HG03060 (cell line): ENCODE measurements around the gene SPIN1.
A peak's percentile ranks its signal among the peaks of the same experiment; 100 is the strongest.
"Not testable (repeated sequence)": the region's sequence is repeated elsewhere in the genome, so short reads cannot be mapped to it uniquely, and the experiment has no call there.

Experiments used
- ATAC-seq: cut with Tn5 transposase; IDR thresholded peaks from one replicate; pipeline ENCODE4 v1.9.1; 2021; ENCODE audit warnings: low read depth, moderate number of reproducible peaks; ENCODE audit not compliant: unreplicated experiment

Gene SPIN1

DNA sequence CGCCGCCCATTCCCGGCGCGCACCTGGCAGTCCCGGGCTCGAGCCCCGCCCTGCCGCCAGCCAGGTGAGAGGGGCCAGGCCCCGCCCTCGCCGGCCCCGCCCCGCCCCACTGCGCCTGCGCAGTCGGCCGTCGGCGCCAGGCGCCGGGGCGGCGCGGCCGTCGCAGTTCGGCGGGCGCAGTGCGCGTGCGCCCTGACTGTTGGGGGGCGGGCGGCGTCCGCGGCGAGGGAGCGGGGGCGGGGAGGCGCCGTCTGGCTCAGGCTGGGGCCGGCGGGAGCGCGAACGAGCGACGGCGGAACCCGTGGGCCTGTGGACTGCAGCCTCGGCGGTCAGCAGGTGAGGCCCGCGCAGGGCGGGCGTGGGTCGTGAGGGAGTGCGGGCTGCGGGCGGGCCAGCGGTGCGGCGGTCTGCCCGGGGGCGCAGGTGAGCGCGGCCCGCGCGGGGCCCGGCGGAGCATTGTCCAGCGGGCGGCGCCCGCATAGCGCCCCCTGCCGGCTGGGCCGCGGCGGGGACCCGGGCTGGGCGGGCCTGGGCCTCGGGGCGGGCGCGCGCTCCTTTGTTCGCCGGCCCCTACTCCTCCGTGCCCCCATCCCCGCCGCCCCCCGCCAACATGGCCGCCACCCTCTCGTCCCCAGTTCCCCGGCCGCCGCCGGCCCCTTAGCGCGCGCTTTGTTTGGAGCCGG lies at the start of gene SPIN1:
SPIN1 (plus strand) TSS at position 242 of the 683 bp plus-strand sequence. CDS start 38,096 bp downstream, outside the sequence.
- peak; percentile 60 for ATAC-seq

DNA sequence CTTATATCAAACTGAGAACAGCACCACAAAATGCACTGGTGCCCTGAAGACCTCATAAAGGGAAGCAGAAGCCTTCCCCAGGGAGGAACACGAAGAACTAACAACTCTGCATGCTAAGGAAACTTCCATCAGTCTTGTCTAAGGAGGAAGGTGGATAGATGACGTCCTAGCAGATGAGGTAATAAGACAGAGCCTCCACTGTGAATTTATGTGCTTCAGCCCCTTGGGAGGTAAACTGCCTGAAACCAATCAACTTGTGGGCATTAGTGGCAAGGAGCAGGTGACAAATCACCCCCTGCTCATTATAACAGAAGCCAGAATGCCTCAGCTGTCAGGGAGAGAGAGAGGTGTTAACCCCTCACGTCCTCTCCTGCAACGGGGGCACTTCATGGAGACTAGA lies 48.9 kb upstream of the SPIN1 start:
- ATAC-seq: no peak

DNA sequence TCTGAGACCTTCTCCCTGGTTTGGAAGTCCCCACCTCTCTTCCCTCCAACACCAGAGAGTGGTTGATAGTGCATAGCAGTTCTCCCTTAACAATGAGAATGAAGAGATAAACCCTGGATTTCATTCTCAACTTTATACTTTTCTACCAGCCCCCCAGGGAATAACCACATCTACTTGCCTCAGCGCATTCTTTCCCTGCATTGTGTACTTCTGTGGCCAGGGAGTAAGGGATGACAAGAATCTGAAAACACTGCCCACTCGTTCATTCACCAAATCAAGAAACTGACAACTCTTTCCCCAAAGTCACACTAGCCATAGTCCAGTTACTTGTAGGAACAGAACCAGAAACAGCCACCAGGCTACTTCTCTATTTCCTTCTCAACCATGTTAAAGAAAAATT lies 46.0 kb upstream of the SPIN1 start:
- ATAC-seq: no peak

GRCh38 chr9:88344013-88344412 lies 44.2 kb upstream of the SPIN1 start:
- ATAC-seq: no peak

DNA sequence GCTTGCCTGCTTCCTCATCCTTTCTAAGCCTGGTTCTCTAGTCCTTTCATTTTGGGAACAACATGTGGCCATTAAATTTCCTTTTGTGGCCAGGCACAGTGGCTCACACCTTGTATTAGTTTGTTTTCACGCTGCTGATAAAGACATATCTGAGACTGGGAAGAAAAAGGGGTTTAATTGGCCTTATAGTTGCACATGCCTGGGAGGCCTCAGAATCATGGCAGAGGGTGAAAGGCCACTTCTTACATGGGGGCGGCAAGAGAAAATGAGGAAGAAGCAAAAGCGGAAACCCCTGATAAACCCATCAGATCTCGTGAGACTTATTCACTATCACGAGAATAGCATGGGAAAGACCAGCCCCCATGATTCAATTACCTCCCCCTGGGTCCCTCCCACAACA lies 37.9 kb upstream of the SPIN1 start:
- ATAC-seq: not testable (repeated sequence)

- ATAC-seq: no peak
These were observed 33.1 kb upstream of the SPIN1 start for GRCh38 chr9:88355166-88355565.

- ATAC-seq: not testable (repeated sequence)
These were observed 31.0 kb upstream of the SPIN1 start for GRCh38 chr9:88357250-88357649.

DNA sequence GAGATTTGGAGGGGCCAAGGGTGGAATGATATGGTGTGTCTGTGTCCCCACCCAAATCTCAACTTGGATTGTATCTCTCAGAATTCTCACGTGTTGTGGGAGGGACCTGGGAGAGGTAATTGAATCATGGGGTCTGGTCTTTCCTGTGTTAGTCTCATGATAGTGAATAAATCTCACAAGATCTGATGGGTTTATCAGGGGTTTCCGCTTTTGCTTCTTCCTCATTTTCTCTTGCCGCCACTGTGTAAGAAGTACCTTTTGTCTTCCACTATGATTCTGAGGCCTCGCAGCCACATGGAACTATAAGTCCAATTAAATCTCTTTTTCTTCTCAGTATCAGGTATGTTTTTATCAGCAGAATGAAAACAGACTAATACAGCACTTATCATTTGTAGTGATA lies 29.5 kb upstream of the SPIN1 start:
- no peak for ATAC-seq

GRCh38 chr9:88359974-88360373 lies 28.3 kb upstream of the SPIN1 start:
- no peak for ATAC-seq

DNA sequence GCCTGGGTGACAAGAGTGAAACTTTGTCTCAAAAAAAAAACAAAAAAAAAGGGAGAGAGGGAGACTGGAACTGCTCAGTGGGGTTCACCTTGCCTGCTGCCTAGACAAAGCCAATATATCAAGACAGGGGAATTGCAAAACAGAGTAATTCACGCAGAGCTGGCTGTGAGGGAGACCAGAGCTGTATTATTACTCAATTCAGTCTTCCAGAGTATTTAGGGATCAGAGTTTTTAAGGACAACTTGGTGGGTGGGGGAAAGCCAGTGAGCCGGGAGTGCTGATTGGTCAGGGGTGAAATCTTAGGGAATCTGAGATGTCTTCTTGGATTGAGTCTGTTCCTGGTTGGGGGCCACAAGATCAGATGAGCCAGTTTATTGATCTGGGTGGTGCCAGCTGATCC lies 25.6 kb upstream of the SPIN1 start:
- no peak for ATAC-seq

GRCh38 chr9:88363661-88364060 lies 24.6 kb upstream of the SPIN1 start:
- no peak for ATAC-seq

DNA sequence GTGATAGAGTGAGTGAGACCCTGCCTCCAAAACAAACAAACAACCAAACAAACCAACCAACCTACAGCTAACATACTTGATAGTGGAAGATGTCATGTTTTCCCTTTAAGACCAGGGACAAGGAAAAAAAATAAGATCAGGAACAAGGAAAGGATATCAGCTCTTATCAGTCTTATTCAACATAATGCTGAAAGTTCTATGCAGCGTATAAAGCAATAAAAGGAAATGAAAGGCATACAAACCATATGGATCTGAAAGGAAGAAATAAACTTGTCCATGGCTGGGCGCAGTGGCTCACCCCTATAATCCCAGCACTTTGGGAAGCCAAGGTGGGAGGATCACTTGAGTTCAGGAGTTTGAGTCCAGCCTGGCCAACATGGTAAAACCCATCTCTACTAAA lies 23.5 kb upstream of the SPIN1 start:
- ATAC-seq: no peak

DNA sequence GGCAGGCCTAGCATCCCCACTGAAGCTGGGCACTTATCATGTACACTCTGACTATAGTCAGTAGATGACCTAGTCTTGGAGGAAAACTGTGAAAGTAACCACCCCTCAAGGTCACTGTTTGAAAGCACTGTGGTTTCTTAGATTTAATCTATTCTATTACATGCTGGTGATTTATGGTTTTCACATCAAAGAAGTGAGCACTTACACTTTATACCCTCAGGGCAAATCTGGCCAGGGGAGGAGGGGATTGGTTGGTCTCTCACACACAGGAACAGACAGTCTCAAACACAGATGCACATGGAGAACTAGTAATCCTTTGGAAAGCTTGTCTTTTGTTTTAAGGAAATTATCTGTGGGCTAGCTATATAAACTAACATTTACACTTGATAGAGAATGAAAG lies 17.9 kb upstream of the SPIN1 start:
- ATAC-seq: no peak

DNA sequence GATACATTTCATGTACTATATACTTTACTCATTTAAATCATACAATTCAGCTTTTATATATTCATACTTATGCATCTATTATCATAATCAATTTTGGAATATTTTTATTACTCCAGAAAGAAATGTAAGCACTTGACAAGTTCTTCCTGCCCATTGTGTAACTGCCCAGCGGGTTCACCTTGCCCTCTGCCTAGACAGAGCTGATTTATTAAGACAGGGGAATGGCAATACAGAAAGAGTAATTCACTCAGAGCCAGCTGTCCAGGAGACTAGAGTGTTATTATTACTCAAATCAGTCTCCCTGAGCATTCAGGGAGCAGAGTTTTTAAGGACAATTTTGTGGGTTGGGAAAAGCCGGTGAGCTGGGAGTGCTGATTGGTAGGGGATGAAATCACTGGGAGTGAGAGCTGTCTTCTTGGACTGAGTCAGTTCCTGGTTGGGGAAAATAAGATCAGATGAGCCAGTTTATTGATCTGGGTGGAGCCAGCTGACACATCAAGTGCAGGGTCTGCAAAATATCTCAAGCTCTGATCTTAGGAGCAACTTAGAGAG lies 16.1 kb upstream of the SPIN1 start:
- ATAC-seq: no peak

DNA sequence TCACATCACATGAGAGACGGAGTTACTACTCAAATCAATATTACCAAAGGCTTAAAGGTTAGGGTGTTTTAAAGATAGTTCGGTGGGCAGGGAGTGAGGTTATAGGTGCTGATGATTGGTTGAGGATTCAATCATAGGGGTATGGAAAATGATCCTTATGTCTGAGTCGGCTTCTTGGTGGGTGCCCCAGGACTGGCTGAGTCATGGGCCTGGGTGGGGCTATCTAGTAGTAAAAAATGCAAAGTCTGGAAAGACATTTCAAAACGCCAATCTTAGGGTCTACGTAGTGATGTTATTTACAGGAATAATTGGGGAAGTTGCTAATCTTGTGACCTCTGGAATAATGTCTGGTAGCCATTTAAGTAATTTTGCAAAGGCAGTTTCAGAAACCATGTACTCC lies 15.2 kb upstream of the SPIN1 start:
- no peak for ATAC-seq

- ATAC-seq: no peak
These were observed 9.9 kb upstream of the SPIN1 start for GRCh38 chr9:88378317-88378716.

DNA sequence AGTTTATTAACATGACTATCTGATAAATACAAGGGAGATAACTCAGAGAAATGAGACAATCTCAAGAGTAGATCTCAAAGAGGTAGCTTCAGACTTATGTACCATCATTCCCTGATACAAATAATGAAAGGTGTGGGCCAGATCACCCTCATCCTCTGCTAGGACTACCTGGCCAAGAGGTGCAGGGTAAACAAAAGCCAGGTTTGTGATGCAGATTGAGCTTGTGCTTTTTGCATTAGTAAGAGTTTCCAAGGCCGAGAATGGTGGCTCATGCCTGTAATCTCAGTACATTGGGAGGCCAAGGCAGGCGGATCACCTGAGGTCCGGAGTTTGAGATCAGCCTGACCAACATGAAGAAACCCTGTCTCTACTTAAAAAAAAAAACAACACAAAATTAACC lies 8.9 kb upstream of the SPIN1 start:
- ATAC-seq: no peak

DNA sequence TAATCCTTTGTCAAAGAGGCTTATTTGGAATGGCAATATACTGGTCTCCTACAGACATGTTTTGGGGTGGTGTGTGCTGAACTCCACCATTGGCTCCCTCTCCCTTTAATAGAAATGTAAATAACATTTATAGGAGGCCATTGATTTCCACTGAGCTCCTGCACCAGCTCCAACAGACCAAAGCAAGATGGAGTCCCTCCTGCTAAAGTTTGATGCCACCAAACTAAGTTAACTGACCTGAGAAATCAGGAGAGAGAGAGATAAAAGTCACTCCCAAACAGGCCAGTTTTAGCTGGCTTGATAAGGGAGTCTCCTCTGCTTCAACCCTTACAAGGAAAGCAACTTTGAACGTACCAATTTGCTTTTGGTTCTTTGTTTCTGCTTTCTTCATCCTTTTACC lies 8.1 kb upstream of the SPIN1 start:
- ATAC-seq: no peak

DNA sequence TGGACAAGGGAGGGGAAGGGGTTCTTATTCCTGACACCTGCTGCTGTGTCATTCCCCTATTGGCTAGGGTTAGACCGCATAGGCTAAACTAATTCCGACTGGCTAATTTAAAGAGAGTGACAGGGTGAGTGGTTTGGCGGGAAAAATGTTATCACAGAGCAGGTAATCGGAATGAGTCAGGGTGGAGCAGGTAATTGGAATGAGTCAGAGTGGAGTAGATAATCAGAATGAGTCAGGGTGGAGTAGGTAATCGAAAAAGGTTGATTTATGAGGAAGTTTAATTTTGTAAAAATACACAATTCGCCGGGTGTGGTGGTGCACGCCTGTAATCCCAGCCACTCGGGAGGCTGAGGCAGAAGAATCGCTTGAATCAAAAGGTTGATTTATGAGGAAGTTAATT lies 6.9 kb upstream of the SPIN1 start:
- not testable (repeated sequence) for ATAC-seq

- no peak for ATAC-seq
These were observed 5.1 kb upstream of the SPIN1 start for GRCh38 chr9:88383176-88383575.

DNA sequence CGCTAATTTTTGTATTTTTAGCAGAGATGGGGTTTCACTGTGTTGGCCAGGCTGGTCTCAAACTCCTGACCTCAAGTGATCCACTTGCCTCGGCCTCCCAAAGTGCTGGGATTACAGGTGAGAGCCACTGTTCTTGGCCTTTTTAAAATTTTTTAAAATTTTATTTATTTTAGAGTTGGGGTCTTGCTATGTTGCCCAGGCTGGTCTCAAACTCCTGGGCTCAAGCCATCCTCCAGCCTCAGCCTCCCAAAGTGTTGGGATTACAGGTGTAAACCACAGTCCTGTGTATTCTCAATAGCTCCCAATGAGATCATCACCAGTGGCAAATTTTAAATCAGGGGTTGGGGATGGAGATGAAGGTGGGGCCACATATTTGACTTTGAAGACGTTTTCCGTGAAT lies 2.1 kb upstream of the SPIN1 start:
- ATAC-seq: not testable (repeated sequence)

GRCh38 chr9:88387036-88387551 lies 1.1 kb upstream of the SPIN1 start:
- no peak for ATAC-seq
